Activated T-helper 1 cell treated with Interleukin-2 at 50 U/mL for 16 hours (primary cell): ENCODE results near the gene MEGF6.

ENCODE experiments used
- DNase-seq: peaks from one replicate; pipeline ENCODE4 v3.0.0-alpha.2; 2020; ENCODE audit warnings: low read depth

MEGF6 gene

GRCh38 chr1:3644273-3644672 lies 33.0 kb upstream of the MEGF6 start:
- DNase-seq = no peak

- DNase-seq = no peak
Measured at GRCh38 chr1:3642919-3643675, 31.8 kb upstream of the MEGF6 start.

- no peak for DNase-seq
Measured at GRCh38 chr1:3641816-3642215, 30.5 kb upstream of the MEGF6 start.

- DNase-seq = no peak
Measured at GRCh38 chr1:3641046-3641760, 29.9 kb upstream of the MEGF6 start.

GRCh38 chr1:3640121-3640837 lies 29.0 kb upstream of the MEGF6 start:
- DNase-seq = no peak

GRCh38 chr1:3639397-3639911 lies 28.1 kb upstream of the MEGF6 start:
- DNase-seq = no peak

GRCh38 chr1:3638676-3639075 lies 27.4 kb upstream of the MEGF6 start:
- DNase-seq = no peak

- no peak for DNase-seq
Measured at GRCh38 chr1:3638027-3638426, 26.7 kb upstream of the MEGF6 start.

GRCh38 chr1:3636531-3636930 lies 25.2 kb upstream of the MEGF6 start:
- DNase-seq = no peak

GRCh38 chr1:3636080-3636479 lies 24.8 kb upstream of the MEGF6 start:
- DNase-seq = no peak

GRCh38 chr1:3634059-3634800 lies 22.9 kb upstream of the MEGF6 start:
- no peak for DNase-seq

- DNase-seq = no peak
Measured at GRCh38 chr1:3633344-3634058, 22.2 kb upstream of the MEGF6 start.

- no peak for DNase-seq
Measured at GRCh38 chr1:3632716-3633343, 21.5 kb upstream of the MEGF6 start.

- no peak for DNase-seq
Measured at GRCh38 chr1:3632298-3632697, 21.0 kb upstream of the MEGF6 start.

- DNase-seq = no peak
Measured at GRCh38 chr1:3631320-3632260, 20.3 kb upstream of the MEGF6 start.

- DNase-seq = no peak
Measured at GRCh38 chr1:3630914-3631313, 19.6 kb upstream of the MEGF6 start.

- no peak for DNase-seq
Measured at GRCh38 chr1:3630161-3630611, 18.9 kb upstream of the MEGF6 start.

- no peak for DNase-seq
Measured at GRCh38 chr1:3629561-3630160, 18.4 kb upstream of the MEGF6 start.

- no peak for DNase-seq
Measured at GRCh38 chr1:3628445-3628844, 17.1 kb upstream of the MEGF6 start.
